Measurements from ENCODE around the gene GPR17.
A peak's percentile ranks its signal among the peaks of the same experiment; 100 is the strongest.

The GPR17 gene

DNA sequence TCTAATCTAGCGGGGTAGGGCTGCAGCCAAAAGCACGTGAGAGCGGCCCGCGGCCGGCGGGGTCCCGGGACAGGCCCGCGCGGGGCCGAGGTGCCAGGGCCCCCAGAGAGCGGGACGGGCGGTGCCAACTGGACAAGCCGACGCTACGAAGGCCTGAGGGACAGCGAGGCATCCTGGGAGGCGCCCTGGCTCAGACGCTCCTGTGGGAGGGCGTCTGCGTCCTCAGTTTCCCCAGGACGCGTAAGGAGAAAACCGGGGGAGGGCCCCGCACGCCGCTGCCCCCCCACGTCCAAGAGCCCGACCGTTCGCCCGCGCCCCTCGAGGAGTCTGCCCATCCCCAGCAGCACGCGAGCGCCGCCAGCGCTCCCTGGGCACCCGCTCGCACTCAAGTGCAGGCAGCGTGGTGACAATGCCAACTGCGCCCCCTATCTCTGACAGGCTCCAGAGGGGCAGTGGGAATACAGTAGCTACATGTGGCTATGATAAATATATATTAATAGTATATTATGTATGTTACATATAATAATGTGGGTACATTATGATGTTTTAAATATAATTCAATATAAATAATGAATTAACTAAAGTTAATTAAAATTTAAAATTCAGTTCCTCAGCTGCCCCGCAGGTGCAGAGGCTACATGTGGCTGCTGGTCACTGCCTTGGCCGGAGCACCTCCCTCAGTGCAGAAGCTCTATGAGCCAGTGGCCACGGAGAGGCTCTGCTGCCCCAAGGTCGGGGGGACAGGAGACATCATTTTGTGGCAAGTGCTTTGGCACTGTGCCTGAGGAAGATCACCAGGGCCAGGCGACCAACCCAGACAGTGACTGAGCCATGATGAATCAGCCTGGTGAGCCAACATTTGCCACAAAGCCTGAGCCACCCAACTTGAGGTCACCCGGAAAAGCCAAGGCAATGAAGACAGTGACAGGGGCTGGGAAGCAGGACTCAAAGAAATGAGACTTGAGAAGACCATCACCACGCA, 49.8 kb downstream of the GPR17 start:
- peak; percentile 56 for DNase-seq

DNA sequence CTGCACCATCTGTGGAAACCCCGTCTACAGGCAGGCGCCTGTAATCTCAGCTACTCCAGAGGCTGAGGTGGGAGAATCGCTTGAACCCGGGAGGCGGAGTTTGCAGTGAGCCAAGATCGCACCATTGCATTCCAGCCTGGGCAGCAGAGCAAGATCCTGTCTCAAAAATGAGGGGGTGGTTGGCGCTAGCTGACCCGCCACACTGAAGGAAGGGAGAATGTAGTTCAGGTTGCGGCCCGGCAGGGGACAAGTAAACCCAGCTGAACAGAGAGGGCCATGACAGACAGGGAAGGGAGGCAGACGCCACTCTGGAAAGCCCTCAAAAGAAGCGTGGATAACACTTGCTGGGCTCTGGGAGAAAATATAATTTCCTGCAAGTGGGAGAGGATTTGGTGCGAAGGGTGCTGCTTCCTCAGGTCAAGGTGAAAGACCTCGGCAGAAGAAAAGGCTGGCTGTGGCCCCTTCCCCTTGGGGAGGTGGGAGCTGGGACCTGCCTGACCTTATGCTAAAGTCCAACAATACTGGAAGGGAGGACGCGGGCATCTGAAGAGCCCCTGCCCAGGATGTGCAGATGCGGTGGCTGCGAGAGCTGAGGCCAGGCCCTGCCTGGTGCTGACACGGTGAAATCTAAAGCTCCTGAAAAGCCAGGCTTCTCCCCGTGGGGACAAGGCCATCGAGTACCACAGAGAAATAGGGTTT, 51.7 kb downstream of the GPR17 start:
- no peak for DNase-seq

DNA sequence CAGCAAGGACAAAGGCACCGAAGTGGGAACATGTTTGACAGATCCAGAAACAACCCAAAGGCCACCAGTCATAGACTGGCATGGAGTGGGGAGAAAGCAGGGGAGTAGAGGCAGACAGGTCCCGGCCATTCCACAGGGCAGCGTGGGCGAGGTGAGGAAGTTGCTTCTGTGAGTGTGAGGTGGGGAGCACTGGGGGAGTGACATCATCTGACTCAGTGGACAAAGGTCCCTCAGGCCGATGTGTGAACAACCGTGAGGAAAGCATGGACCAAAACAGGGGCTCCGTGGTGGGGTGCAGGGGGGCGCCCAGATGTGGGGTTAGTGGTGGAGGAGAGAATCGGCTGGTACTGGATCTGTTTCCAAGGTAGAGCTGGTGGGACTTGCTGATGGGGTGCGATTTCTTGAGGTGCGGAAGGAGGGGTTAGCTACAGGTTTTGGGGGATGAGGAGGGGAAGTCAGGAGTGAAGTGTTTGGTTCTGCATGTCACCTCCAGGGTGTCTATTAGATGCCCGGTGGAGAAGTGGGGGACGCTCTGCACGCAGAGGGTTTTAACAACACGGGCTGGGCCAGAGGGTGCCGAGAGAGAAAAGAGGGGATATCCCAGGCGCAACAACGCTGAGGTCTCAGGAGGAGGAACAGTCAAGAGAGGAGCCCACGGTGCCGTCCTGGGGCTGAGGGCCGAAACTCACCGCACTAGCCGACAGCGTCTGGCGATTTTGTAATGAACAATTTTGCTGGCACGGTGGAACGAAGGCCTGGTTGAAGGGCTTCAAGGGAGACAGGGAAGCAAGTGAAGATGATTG, 52.8 kb downstream of the GPR17 start:
- no peak for DNase-seq

DNA sequence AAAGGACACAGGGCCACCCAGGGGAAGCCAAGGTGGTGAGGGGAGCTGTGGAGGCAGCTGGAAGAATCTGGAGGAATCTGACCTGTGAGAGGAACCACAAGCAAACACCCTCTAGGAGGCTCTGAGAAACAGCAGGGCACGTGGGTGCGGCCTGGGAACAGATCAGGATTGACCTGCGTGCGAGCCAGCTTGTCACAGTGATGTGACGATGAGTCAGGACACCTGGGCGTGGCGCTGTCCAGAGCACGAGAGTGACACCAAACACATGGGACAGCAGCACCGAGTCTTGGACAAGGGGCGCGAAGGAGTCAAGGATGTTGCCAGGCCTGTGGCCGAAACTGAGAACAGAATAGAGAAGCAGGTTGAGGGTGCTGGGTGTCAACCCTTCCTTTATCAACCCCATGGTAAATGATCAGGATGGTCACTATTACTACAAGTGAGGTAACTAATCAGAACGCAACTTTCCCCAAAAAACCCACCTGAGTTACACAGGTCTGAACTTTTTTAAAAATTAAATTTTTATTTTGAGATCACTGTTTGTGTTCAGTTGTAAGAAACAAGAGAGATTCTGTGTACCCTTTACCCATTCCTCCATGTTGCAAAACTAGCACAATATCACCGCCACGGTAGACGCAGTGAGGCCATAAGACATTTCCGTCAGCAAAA, 54.7 kb downstream of the GPR17 start:
- DNase-seq: no peak

DNA sequence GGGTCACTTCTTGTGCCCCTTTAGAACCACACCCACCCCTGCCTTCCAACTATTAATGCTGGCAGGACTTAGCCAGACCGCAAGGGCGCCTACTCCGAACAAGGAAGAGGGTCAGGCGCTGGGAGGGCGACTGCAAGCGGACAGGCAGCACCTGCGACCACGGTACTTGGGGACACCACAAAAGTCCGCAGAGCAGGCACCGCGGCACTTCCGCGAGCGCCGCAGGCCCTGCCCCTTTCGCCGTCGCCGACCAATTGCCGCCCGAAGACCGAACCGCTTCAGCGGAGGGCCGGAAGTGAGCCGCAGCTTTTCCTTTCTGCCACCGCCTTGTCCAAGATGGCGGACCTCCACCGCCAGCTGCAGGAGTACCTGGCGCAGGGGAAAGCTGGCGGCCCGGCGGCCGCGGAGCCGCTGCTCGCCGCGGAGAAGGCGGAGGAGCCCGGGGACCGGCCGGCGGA, 55.3 kb downstream of the GPR17 start, which contains the start of gene SFT2D3:
TSS of gene SFT2D3 (plus strand) at position 305 of the 458 bp plus-strand sequence. CDS start at position 337, 32 bp downstream.
- DNase-seq: peak; percentile 94

DNA sequence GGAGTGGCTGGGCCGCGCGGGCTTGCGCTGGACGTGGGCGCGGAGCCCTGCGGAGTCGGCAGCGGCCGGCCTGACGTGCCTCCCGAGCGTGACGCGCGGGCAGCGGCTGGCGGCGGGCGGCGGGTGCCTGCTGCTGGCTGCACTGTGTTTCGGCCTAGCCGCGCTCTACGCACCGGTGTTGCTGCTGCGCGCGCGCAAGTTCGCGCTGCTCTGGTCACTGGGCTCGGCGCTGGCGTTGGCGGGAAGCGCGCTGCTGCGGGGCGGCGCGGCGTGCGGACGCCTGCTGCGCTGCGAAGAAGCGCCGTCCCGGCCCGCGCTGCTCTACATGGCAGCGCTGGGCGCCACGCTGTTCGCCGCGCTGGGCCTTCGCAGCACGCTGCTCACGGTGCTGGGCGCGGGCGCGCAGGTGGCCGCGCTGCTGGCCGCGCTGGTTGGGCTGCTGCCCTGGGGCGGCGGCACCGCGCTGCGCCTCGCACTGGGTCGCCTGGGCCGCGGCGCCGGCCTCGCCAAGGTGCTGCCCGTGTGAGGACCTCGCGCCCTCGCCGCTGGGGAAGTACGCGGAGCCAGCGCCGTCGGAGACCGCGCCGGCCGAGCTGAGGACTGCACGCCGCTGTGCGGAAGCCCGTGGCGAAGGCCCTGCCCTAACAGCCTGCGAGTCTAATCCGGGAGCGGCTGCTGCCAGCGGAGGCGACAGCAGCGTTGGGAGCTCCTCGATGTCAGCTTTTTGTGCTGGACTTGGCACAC, 55.9 kb downstream of the GPR17 start:
- DNase-seq: peak; percentile 85

All from right hindlimb (tissue), 1 donor.